MM.1S (cell line): Measurements from ENCODE around the gene ZNF439.
"Not testable (repeated sequence)": the region's sequence is repeated elsewhere in the genome, so short reads cannot be mapped to it uniquely, and the experiment has no call there.

ENCODE experiments used
- DNase-seq: peaks from one replicate; pipeline ENCODE4 v3.0.0-alpha.2; 2015
- H2AFZ ChIP-seq: fragments of 300-600 bp; sonication (generic); 2 replicates; pipeline ENCODE4 v1.6.0; 2016; ENCODE audit warnings: antibody characterized with exemption, low read length
- H3F3A ChIP-seq: fragments of 300-600 bp; sonication (generic); 2 replicates; pipeline ENCODE4 v1.6.1; 2016; ENCODE audit warnings: mild to moderate bottlenecking, antibody characterized with exemption, low read length, moderate library complexity, mixed read lengths; ENCODE audit not compliant: insufficient read depth
- H3K27ac ChIP-seq: fragments of 300-600 bp; sonication (generic); 2 replicates; pipeline ENCODE4 v1.5.1; 2016; ENCODE audit warnings: mild to moderate bottlenecking, low read length
- H3K27me3 ChIP-seq: fragments of 300-600 bp; sonication (generic); replicated peaks from 2 replicates; pipeline ENCODE4 v1.6.0; 2016; ENCODE audit warnings: low read length; ENCODE audit not compliant: insufficient read depth
- H3K36me3 ChIP-seq: fragments of 300-600 bp; sonication (generic); replicated peaks from 2 replicates; pipeline ENCODE4 v1.6.1; 2016; ENCODE audit warnings: mild to moderate bottlenecking, low read length, mixed read lengths; ENCODE audit not compliant: insufficient read depth
- H3K4me1 ChIP-seq: fragments of 300-600 bp; sonication (generic); 2 replicates; pipeline ENCODE4 v1.6.1; 2016; ENCODE audit warnings: low read length, mixed read lengths
- H3K4me2 ChIP-seq: fragments of 300-600 bp; sonication (generic); 2 replicates; pipeline ENCODE4 v1.6.0; 2016; ENCODE audit warnings: low read depth, low read length
- H3K4me3 ChIP-seq: fragments of 300-600 bp; sonication (generic); 2 replicates; pipeline ENCODE4 v1.5.1; 2016; ENCODE audit warnings: low read length, mixed read lengths
- H3K79me2 ChIP-seq: fragments of 300-600 bp; sonication (generic); 2 replicates; pipeline ENCODE4 v1.6.1; 2016; ENCODE audit warnings: mixed run types, low read length, mixed read lengths
- H3K9ac ChIP-seq: fragments of 300-600 bp; sonication (generic); 2 replicates; pipeline ENCODE4 v1.6.1; 2016; ENCODE audit warnings: low read length, mixed read lengths
- H3K9me2 ChIP-seq: fragments of 300-600 bp; sonication (generic); replicated peaks from 2 replicates; pipeline ENCODE4 v1.6.1; 2016; ENCODE audit warnings: mild to moderate bottlenecking, low read length, mixed read lengths; ENCODE audit not compliant: insufficient read depth
- H3K9me3 ChIP-seq: fragments of 300-600 bp; sonication (generic); replicated peaks from 2 replicates; pipeline ENCODE4 v1.6.1; 2016; ENCODE audit warnings: mild to moderate bottlenecking, low read length, mixed read lengths; ENCODE audit not compliant: insufficient read depth
- H4K20me1 ChIP-seq: fragments of 300-600 bp; sonication (generic); 2 replicates; pipeline ENCODE4 v1.6.1; 2016; ENCODE audit warnings: mild to moderate bottlenecking, low read length, moderate library complexity, mixed read lengths; ENCODE audit not compliant: insufficient read depth
- EZH2 ChIP-seq: fragments of 300-600 bp; sonication (generic); optimal IDR thresholded peaks from 2 replicates; pipeline ENCODE3; 2017; ENCODE audit warnings: low read depth, mild to moderate bottlenecking, antibody characterized with exemption, low read length, mixed read lengths
- EZH2phosphoT487 ChIP-seq: fragments of 300-600 bp; sonication (generic); IDR thresholded peaks from 2 replicates; pipeline ENCODE4 v1.6.1; 2018; ENCODE audit warnings: antibody characterized with exemption, low read length
- TF ChIP-seq, protein P1 (sequence below): fragments of 300-600 bp; sonication (generic); IDR thresholded peaks from 2 replicates; pipeline ENCODE4 v1.5.1; 2016; ENCODE audit warnings: antibody characterized with exemption, low read length, mixed read lengths

Gene ZNF439

DNA sequence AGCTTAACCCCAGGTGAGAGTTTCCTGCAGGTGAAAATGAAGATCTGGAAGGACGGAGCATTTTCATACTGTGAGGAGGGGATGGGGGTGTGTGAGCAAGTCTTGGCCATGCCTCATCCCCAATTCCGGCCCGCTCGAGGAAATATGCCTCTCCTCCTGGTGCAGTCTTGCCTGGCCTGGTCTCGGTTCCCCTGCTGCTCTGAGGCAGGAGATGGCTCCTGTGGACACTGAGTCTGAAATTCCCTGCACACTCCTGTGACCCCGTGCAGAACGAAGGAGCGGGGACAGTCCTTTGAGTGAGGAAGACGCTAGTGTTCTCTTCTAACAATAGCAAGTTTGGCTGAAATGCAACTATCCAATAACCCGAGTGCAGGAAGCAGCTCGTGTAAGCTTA lies 329 bp upstream of the ZNF439 start:
- Histone ChIP-seq H3K4me1 (no peaks in the 10 kb centered on the region), H3K4me3 (0 out of 2 replicates have a peak overlapping the region, but pooled peaks have one; percentile 27), H3K9me3 (no peaks in the 10 kb centered on the region), H3K27ac (no peak overlapping the region), H3K9me2 (no peaks in the 10 kb centered on the region), H4K20me1 (no peaks in the 10 kb centered on the region), H3K36me3 (no peaks in the 10 kb centered on the region), H3K9ac (no peak overlapping the region), H3K4me2 (peak overlapping the region; percentile 16; the same call in 1 of the 2 replicates), H3K27me3 (no peaks in the 10 kb centered on the region), H3F3A (no peaks in the 10 kb centered on the region), H3K79me2 (no peaks in the 10 kb centered on the region), H2AFZ (peak overlapping the region; percentile 48)
- DNase-seq, result no peak
- TF ChIP-seq, protein P1, sequence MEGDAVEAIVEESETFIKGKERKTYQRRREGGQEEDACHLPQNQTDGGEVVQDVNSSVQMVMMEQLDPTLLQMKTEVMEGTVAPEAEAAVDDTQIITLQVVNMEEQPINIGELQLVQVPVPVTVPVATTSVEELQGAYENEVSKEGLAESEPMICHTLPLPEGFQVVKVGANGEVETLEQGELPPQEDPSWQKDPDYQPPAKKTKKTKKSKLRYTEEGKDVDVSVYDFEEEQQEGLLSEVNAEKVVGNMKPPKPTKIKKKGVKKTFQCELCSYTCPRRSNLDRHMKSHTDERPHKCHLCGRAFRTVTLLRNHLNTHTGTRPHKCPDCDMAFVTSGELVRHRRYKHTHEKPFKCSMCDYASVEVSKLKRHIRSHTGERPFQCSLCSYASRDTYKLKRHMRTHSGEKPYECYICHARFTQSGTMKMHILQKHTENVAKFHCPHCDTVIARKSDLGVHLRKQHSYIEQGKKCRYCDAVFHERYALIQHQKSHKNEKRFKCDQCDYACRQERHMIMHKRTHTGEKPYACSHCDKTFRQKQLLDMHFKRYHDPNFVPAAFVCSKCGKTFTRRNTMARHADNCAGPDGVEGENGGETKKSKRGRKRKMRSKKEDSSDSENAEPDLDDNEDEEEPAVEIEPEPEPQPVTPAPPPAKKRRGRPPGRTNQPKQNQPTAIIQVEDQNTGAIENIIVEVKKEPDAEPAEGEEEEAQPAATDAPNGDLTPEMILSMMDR, result no peak
- TF ChIP-seq EZH2 (no peak), EZH2phosphoT487 (no peak)

DNA sequence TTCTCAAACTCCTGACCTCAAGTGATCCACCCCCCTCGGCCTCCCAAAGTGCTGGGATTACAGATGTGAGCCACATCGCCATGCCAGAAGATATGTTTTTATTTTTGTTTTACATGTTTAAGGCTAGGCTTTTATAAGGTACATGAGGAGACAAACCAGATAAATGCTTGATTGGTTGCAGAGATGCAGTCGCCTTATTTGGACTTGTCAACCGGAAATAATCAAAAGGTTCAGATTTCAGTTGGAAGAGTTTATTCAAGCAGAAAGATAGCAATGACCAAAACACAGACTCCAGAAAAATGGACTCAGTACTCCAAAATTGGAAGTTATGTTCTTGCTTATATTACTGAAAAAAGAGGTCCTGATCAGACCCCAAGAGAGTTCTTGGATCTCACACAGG lies 1.8 kb downstream of the ZNF439 start:
- not testable (repeated sequence) for H3K27me3 ChIP-seq, H3K9me2 ChIP-seq, H3K9me3 ChIP-seq, H3K4me2 ChIP-seq, H3F3A ChIP-seq, H2AFZ ChIP-seq, H4K20me1 ChIP-seq, H3K36me3 ChIP-seq, DNase-seq, H3K79me2 ChIP-seq, H3K4me1 ChIP-seq, H3K9ac ChIP-seq, H3K27ac ChIP-seq, H3K4me3 ChIP-seq

DNA sequence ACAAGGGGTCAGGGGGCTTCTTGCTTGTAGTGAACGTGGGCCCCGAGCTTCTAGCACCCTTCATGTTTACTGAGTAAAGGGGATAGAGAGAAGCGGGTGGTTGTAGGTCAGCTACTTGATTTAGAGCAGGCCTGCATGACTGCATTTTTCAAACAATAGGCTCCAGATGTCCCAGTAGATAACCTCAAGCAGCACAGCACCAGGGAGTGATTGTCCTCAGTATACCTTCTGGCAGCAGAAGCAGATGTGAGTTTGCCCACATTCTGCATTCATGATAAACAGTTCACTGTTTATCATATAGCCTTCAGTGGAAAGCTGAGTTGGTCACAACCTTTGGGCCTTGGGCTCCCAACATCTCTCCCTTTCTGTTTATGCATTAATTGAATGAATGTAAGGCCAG lies 4.8 kb downstream of the ZNF439 start:
- no peak overlapping the region for H3K9ac ChIP-seq
- no peak overlapping the region for H3K4me2 ChIP-seq
- no peak overlapping the region for H2AFZ ChIP-seq
- H3K4me1 ChIP-seq, result no peaks in the 10 kb centered on the region
- no peaks in the 10 kb centered on the region for H3K27me3 ChIP-seq
- H4K20me1 ChIP-seq, result no peaks in the 10 kb centered on the region
- H3K4me3 ChIP-seq, result no peak overlapping the region
- no peaks in the 10 kb centered on the region for H3K9me2 ChIP-seq
- H3K9me3 ChIP-seq, result no peaks in the 10 kb centered on the region
- no peaks in the 10 kb centered on the region for H3F3A ChIP-seq
- H3K27ac ChIP-seq, result no peak overlapping the region
- H3K36me3 ChIP-seq, result no peaks in the 10 kb centered on the region
- H3K79me2 ChIP-seq, result no peaks in the 10 kb centered on the region
- DNase-seq, result no peak
- TF ChIP-seq EZH2phosphoT487 (no peak), EZH2 (no peak)
- TF ChIP-seq, protein P1, result no peak

DNA sequence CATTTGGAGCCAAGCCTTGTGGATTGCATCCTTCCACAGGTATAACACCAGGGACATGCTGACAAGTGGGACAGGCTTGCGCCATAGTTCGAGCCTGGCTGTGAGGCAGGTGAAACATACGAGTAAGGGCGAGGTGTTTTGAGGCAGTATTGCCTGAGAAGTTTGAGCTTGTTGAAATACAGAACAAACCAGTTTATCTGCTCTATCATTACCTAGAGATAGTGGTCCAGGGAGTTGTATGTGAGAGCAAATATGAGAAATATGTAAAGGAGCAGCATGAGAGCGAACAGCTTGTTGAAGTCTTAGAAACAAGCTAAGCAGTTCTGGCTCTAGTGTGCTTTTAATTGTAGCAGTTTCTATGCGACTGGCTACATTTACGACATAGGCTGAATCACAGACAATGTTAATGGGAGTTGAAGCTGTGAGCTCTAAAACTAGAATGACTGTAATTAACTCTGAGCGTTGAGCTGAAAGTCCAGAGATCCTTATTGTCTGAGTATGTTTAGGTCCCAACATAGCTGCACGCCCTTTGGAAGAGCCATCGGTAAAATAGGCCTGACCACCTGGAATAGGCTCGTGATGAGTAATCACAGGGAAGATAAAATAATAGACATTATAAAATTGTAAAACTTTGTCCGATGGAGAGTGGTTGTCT lies 8.2 kb downstream of the ZNF439 start:
- H3K36me3 ChIP-seq, result no peaks in the 10 kb centered on the region
- no peaks in the 10 kb centered on the region for H3K79me2 ChIP-seq

More for the DNA sequence above, 8.2 kb downstream of the ZNF439 start:
- Histone ChIP-seq H3K27me3 (no peaks in the 10 kb centered on the region), H3K4me2 (no peak overlapping the region), H3K9ac (no peak overlapping the region), H3F3A (no peaks in the 10 kb centered on the region), H4K20me1 (no peaks in the 10 kb centered on the region), H3K4me1 (no peaks in the 10 kb centered on the region), H2AFZ (no peak overlapping the region), H3K4me3 (no peak overlapping the region), H3K27ac (no peak overlapping the region), H3K9me2 (no peaks in the 10 kb centered on the region), H3K9me3 (no peaks in the 10 kb centered on the region)
- DNase-seq, result no peak
- TF ChIP-seq, protein P1, result no peak
- TF ChIP-seq EZH2phosphoT487 (no peak), EZH2 (no peak)
